T-helper 1 cell treated with Interleukin-12 subunit alpha and Interleukin-12 subunit beta and Interleukin-4 antibody, amounts not matched to agents 30 ng/mL and 1 ng/mL, for 36 hours (primary cell): ENCODE data around the gene CNTNAP1. TPM values are rescaled to one million over a fixed set of nuclear protein-coding genes. Genes with fewer than 3 reads are reported as not detected.

Experiments used
- intact Hi-C: fragments of 100-400 bp; cut with micrococcal nuclease; formaldehyde crosslinking; loops from one replicate; pipeline ENCODE4 v1.15.1; 2024
- total RNA-seq: library from RNA; stranded (reverse); gene quantifications from 2 replicates; pipeline ENCODE4 v1.2.3, GENCODE V29; 2022

CNTNAP1 gene
- total RNA-seq, 1 donor from 2014 or later = 2.2 TPM

DNA sequence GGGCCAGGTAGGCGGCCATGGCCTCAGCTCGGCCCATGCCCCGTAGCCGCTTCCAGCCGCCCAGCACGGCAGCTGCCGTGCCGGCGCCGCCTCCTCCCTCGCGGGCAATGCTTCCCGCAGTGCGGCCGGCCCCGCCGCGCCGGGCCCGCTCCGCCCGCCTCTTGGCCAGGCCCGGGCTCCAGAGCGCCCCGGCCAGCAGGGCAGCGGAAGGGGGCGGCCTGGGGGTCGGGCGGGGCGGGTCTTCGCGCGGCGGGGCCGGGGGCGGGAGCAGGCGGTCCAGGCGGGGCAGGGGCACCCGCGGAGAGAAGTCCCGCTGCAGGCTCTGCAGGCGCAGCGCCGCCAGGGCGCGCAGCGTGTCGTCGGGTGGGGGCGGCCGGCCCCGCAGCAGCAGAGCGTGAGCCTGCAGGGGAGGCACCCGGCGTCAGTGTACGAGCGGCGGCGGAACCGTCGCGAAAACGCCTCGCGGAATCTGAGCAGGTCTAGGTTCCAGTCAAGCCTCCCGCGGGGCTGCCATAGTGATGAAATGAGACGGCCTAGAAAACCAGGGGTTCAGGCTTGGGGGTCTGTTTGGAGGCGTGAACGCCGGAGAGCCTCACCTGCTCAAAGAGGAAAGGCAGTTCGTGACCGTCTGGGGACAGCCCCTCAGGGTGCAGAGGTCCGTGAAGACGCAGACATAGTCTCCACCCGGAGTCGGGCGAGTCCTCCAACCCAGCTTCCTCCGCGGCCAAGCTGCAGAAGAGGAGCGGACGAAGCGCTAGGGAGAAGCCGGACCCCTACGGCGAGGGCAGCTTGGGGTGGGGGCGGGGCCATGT is 12.1 kb upstream of the CNTNAP1 start:
- intact Hi-C loops = loop anchor here (10.0 kb wide), 1 partner anchor 875 kb away; the partner anchor contains the start of gene ETV4

DNA sequence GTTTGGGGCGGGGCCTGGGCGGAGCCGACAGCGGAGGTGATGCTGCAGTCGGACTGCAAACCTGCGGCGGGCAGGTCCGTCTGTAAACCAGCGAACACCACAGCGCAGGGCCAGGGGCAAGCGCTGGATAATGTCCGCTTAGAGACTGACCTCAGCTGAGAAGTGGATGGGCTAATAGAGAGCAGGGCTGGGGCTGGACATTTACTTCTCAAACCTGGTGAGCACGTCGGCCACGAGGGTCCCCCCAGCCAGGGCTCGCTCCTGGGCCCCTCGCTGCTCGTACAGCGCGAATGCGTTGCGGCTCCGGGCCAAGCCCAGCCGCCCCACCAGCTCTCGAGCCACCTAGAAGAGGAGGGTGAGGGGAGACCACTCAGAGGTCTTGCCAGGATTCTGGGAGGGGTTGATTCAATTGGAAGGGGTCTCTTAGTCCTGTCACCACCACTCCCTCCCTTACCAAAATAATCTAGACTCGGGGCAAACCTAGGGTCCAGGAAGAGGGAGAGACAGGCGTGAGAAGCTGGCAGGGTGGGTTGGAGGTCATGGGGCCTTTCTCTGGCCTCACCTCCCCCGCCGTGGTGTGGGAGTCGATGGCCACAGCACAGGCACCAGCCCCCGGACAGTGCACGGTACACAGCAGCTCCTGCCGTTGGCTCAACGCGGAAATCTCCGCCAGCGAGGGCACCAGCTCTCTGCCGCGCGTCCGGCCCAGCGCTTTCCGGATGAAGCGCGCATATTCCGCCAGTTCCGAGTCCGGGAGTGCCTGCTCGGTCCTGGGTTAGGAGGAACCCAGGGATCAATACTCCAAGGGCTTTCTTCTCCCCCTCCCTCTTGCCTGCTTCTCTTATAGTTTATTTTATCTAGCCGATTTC is 11.3 kb upstream of the CNTNAP1 start:
- intact Hi-C loops = loop anchor here (10.0 kb wide), 1 partner anchor 874 kb away; the partner anchor contains the start of gene ETV4

DNA sequence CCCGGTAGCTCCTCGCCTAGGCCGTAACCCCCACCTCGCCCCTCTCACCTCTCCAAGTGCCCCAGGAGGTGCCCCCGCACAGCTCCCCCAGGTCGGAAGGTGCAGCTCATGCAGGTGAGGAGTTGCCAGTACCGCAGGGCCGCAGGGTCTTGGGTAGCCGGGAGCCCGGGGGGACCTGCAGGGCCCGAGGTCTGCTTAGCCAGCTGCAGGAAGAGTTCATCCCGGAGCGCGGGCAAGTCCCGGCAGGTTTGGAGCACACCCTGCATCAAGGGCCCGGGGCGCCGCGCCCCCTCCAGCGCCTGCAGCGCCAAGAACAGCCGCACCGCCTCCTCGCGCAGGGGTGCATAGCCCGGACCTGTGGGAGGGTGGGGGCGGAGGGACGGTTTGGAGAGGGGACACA is 10.3 kb upstream of the CNTNAP1 start:
- intact Hi-C loops = loop anchor here (10.0 kb wide), 1 partner anchor 873 kb away; the partner anchor contains the start of gene ETV4

DNA sequence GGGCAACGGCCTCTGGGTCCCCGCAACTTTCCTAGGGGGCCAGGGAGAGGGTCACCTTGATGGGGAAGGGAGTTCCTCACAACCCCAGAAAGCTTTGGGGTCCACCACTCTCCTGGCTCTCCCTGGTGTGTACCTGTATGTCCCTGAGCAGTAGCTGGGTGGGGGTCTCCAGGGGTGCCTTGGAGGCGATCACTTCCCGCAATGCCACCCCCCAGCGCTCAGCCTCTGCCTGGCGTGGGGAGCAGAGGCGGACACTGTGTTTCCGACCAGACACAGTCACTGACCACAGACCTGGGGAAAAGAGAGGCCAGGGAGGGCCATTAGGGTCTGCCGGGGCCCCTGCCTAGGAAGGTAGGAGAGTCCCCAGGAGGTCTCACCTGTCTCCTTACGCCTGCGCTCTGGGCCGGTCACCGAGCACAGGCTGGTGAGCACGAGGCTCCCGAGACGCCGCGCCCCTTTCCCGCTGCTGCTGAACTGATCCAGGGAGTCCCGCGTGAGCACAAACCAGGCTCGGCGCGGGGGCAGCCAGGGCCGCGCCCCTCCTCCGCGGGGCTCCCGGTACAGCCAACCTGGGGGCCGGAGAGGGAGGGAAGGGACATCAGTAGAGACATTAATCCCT is 9.0 kb upstream of the CNTNAP1 start:
- intact Hi-C loops = loop anchor here (10.0 kb wide), 1 partner anchor 871 kb away; the partner anchor contains the start of gene ETV4

DNA sequence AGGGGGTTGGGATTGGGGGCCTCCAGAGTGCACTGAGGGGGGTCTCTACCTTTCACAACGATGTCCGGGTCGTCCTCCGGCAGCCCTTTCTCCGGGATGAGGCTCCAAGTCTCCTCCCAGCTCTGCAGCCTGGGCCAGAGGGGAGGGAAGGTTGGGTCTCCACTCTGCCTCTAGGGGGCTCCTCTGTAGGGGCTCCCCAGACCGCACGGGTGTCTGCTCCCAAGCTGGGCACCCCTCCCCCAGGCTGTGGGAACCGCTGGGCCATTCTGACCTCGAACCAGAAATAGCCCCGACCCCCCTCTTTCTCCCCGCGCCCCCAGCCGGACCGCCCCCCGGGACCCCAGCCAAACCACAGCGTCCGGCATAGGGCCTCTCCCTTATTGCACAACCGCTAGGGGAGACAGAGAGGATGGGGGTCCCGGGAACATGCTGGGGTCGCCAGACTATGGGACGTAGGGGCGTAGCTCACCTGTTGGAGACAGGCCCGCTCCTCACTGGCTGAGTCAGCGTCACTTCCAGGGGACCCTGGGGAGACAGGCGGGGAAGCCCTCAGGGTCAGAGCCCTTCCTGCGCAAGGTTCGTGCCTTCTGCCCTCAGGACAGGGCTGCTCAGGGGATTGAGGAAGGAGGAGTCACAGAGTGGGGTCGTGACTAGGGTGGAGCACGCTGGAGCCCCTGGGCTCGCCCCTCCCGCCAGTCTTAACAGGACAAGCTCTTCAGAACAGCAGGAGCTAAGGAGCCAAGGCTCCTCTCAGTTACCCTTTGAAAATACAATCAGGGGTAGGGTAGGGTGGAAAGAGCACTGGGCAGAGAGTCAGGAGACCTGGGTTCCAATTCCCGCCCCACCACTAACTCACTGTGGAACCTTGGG is 8.2 kb upstream of the CNTNAP1 start:
- intact Hi-C loops = loop anchor here (10.0 kb wide), 1 partner anchor 871 kb away; the partner anchor contains the start of gene ETV4

DNA sequence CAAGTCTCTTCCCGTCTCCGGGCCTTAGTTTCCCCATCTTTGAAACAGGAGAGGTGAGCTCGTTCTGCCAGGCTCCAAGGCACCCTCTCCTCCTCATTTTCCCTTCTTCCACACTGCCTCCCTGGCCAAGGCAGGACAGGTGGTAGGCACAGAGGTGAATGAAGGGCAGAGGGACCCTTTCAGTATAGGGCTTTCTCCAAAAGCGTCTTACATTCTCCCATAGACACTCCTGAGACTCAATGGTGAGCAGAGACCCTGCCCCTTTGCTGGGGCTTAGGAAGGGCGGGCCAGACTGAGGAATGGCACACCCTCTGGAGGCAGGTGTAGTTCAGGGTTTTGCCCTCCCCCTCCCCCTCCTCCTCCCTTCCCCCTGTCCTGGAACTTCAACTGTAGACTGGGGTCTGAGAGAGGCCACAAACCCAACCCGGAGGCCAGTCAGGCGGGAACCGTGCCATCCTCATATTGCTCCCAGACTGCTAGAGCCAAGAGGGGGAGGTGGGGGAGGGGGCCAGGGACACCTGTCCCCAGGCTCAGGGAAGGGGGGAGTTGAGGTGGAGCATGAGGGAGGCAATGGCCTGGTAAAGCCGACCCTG is 7.5 kb upstream of the CNTNAP1 start:
- intact Hi-C loops = loop anchor here (5.0 to 10.0 kb wide), 6 partner anchors 138 to 870 kb away; partner anchors contain the start of genes BECN1, DHX58, DHX8 and ETV4

DNA sequence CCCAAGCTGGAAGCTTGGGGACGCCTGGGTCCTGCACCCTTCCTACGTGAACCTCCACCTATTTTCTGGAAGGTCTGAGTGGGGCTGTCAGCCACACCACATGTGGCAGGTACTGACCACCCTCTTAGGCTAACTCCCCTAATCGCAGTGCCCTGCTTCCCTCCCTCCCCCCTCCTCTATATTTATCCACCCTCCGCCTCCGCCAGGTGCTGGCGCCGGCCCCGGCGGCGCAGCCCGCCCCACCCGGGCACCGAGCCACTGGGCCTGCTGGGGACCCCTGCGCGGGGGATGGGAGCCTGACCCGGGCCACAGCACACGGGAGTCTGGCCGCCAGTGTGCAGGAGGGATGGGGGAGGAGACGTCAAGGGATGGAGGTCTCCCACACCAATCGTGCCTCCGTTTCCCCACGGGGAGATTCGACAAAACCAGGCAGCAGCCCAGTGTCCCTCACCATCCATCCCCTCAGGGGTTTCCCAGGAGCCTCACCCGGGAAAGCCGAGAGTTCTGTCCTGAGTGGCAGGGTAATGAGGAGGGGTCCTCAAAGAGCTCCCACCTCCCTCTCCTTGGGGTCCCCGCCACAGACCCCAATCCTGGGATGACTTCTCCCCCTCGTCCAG is 6.9 kb upstream of the CNTNAP1 start:
- intact Hi-C loops = loop anchor here (5.0 to 10.0 kb wide), 6 partner anchors 138 to 869 kb away; partner anchors contain the start of genes BECN1, DHX58, DHX8 and ETV4

DNA sequence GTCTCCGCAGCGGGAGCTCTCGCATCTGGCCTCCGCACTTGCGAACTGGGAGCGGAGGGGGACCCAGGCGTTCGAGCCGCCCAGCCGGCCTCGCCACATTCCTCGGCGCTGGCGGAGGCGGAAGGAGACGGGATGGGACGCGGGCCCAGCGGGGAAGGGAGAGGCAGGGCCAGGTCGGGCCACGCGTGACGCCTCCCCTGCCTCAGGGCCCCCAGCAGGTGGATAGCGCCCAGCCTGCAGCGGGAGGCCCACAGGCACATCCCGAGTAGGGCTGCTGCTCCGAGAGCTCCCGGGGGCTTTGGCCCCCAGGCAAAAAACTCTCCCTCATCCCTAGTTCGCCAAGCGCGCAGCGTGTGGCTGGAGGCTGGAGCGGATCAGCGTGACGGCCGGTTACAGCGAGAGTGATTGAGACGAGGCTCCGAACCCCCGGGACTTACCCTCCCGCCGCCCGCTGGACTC is 6.3 kb upstream of the CNTNAP1 start:
- intact Hi-C loops = loop anchor here (5.0 to 10.0 kb wide), 6 partner anchors 139 to 869 kb away; partner anchors contain the start of genes BECN1, DHX58, DHX8 and ETV4

DNA sequence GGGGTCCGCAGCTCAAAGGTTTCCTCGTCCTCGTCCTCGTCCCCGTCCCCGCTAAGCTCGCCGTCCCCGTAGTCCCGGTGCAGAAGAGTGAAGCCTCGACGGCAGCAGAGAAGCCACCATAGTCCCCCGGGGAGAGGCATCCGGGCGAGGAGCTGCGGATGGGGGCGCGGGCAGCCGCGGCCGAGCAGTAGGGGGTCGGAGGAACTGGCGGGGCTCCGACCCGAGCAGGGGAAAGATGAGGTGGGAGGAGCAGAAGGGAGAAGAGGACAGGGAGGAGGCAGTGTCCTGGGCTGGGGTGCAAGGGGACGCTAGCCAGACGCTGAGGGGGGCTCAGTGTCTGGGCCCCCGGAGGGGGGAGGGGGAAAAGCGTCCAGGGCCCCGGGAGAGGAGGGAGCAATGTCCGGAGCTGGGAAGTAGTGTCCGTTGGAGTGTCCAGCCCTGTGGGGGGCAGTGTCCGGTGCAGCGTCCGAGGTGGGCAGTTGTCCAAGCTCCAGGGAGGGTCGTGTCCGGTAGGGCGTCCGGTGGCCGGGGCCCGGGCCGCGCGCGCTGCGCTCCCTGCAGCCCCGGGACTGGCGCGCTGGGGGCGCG is 5.8 kb upstream of the CNTNAP1 start, which contains the start of gene PLEKHH3:
TSS of gene PLEKHH3 (minus strand) at position 571 of the 588 bp plus-strand sequence. CDS start at position 140, 431 bp downstream.
- intact Hi-C loops = loop anchor here (1.0 to 10.0 kb wide), 7 partner anchors 139 to 868 kb away; partner anchors contain the start of genes BECN1, DHX58, DHX8 and ETV4

DNA sequence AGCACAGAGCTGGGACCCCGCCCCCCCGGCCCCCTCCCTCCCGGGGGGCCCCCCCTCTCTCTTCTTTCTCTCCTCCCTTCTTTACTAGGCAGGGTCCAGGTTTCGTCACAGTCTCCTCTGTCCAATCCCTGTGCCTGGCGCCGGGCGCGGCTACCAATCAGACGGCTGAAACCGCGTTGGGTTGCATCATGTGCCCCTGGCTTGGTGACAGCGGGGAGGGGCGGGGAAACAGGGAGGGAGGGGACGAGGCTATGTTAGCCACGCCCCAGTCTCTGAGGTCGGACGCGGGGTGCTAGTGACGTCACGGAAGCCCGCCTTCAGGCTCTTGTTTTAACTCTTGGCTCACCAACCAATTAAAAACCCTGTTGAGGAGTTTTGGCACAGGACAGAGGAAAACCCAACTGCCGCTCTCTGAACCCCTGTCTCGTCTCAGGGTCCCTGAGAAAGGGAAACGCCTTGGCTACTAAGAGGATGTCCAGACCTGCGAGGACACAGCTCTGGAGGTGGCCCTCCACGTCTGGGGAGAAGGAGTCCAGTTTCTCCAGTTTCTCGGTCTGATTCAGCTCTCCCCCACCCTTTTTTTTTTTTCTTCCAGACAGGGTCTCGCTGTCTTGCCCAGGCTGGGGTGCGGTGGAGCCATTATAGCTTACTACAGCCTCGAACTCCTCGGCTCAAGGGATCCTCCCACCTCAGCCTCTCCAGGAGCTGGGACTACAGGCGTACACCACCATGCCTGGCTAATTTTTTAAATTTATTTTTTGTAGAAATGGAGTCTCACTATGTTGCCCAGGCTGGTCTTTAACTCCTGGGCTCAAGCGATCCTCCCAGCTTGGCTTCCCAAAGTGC is 5.1 kb upstream of the CNTNAP1 start:
- intact Hi-C loops = loop anchor here (1.0 to 10.0 kb wide), 7 partner anchors 140 to 868 kb away; partner anchors contain the start of genes BECN1, DHX58, DHX8 and ETV4

DNA sequence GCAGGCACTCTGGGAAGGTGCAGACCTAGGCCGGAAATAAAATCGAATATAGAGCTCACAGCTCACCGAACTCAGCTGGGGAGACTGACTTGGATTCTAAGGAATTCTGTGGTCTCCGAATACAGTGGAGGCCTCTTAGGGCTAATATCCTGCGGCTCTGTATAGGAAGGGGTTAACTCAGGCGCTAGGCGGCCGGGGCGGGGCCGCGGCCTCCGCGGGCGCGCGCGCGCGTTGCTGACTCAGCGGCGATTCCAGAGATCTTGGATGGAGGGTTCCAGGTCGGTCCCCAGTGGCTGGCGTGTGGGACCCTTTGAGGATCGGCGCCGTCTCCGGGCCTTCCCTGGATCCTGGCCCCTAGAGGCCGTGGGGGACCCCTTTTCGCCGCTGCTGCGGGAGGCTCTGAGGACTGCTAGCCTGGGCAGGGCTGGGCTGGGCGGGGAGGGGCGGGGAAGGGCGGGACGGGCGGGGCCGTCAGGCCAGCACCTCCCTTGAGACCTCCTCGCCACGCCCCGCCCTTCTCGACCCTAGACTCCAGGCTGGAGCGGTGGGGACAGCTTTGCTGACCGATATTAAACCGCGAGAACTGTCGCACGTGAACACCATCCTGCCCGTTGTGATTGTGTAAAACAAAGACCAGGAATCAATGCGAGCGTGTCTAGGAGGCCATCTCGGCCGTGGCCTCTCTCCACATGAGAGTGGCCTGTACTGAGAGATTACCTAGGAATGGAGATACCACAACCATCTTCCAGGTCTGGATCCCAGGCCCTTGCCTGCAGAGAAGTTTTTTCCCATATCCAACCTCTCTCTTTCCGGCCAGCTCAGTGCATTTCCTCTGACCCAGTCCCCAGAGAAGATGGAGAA is 4.2 kb upstream of the CNTNAP1 start:
- intact Hi-C loops = loop anchor here (1.0 to 10.0 kb wide), 9 partner anchors 67 to 867 kb away; partner anchors contain the start of genes BECN1, DHX58, DHX8 and ETV4

DNA sequence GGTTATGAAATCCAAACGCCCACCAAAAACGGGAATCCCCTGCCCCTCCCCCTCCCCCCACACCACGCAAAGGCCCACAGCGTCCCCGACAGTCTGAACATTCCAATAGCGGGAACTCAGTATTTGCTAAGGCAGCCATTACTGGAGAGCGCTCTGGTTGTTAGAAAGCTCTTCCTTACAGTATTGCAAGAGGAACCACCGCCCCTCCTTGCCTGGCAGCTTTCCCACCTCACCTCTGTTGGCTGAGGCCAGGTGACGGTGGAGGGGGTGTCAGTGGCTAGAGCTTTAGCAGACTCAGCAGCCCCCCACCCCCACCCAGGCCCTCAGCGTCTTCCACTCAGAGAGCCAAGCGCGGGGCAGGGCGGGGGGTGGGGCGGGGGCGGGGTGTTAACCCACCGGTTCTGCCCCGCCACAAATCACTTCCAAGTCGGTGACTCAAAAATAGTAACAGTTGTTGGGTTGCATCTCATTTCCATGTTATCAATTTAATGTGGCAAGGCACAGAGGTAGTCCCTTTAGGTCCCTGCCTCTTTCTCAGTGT is 3.3 kb upstream of the CNTNAP1 start:
- intact Hi-C loops = loop anchor here (1.0 to 10.0 kb wide), 11 partner anchors 20 to 866 kb away; partner anchors contain the start of genes BECN1, DHX58, DHX8 and ETV4

DNA sequence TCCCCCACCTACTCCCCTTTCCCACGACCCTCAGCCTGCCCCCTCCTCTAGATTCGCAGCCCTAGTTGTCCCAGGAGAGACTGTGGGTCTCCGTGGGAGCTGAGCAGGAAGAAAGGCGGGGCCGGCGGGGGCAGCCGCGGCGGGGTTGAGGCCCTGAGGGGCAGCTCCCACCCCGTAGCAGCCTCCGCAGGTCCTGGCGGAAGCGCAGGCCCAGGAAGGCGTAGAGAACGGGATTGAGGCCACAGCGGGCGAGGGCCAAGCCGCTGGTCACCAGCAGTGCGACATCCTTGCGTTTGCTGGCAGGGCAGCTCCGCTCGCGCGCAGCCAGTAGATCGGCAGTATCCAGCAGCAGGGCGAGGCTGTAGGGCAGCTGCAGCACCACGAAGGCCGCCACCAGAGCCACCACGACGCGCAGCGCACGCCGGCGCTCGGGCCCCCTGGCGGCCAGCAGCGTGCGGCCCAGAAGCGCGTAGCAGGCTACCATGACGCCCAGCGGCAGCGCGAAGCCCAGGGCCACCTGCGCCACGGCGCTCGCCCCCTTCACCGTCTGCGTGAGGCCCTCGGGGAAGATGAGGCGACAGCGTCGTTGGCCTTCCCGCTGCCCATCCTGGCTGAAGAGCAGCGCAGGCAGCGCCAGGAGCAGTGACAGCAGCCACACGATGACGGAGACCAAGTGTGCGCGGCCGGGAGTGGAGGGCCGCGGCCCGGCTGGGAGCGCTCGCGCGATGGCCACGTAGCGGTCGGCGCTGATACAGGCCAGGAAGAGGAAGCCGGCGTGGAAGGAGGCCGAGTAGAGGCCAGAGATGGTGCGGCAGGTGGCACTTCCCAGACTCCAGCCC is 2.6 kb upstream of the CNTNAP1 start:
- intact Hi-C loops = loop anchor here (1.0 to 10.0 kb wide), 9 partner anchors 20 to 865 kb away; partner anchors contain the start of genes BECN1, DHX58, DHX8 and ETV4

DNA sequence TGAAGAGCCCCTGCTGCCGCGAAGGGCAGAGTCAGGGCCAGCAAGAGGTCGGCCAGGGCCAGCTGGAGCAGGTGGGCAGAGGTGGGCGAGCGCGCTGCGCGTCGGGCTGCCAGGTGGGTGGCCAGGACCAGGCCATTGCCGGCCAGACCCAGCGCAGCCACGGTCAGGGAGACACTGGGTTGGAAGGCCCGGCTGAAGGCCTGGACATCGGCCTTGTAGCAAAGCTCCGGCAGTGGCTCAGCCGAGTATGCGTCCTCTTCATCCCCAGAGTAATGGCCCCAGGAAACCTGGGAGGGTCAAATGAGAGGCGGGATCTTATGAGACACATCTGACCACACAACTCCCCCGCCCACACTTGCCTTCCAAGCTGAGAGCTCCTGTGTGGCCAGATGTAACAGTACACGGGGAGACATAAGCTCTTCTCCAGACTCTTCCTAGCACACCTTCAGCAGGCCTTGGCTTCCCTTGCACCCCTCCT is 2.0 kb upstream of the CNTNAP1 start:
- intact Hi-C loops = no loop called here
